Smooth muscle cell (in vitro differentiated cells): ENCODE data around the gene CHRDL2. TPM values are rescaled to one million over a fixed set of nuclear protein-coding genes. Genes with fewer than 3 reads are reported as not detected.

Experiments used
- microRNA-seq: library from miRNA; unstranded; fragments of <30 nt; microRNA quantifications from one replicate; pipeline ENCODE4, GENCODE V29; 2016; ENCODE audit warnings: borderline number of aligned reads
- polyA plus RNA-seq: library from polyadenylated mRNA; unstranded; fragments of >200 nt; fragmentation: Nextera tagmentation; extraction: Ambion mirVana; gene quantifications from 2 replicates; pipeline ENCODE4 v1.2.1, GENCODE V29; 2016
- small RNA-seq: library from RNA; depleted of rRNA; stranded (forward); fragments of <200 nt; gene quantifications from one replicate; pipeline ENCODE3, GENCODE V24; 2014
- total RNA-seq: library from RNA; depleted of rRNA; stranded (reverse); fragments of >200 nt; gene quantifications from 2 replicates; pipeline ENCODE4 v1.2.3, GENCODE V29; 2014

CHRDL2 gene
- total and polyA plus RNA-seq, 2 experiments from 2014 or later = 13.8 to 71.4 TPM

Small RNAs within 50 kb of the gene (microRNA-seq; reads per million reads assigned to microRNA genes)
- gene MIR4696 = not detected

Small RNAs within 50 kb of the gene (small RNA-seq; reads per million reads assigned to genes)
- gene MIR4696 (not detected), gene RANP3 (not detected), gene RN7SKP297 (not detected)

Other genes starting within 250 kb of the CHRDL2 start
- 4.0 and 6.5 TPM in 2 replicates for gene LIPT2, start 237.7 kb downstream of the CHRDL2 start, total RNA-seq
- 9.7 and 10.2 TPM in 2 replicates for gene LIPT2, start 237.7 kb downstream of the CHRDL2 start, polyA plus RNA-seq
- gene POLD3, start 138.8 kb downstream of the CHRDL2 start, total RNA-seq = 20.4 and 21.0 TPM in 2 replicates
- 17.2 and 33.9 TPM in 2 replicates for gene POLD3, start 138.8 kb downstream of the CHRDL2 start, polyA plus RNA-seq
- 13.6 and 17.6 TPM in 2 replicates for gene RNF169, start 17.4 kb upstream of the CHRDL2 start, total RNA-seq
- gene RNF169, start 17.4 kb upstream of the CHRDL2 start, polyA plus RNA-seq = 2.2 and 3.2 TPM in 2 replicates
- 3.8 and 9.1 TPM in 2 replicates for gene XRRA1, start 217.7 kb upstream of the CHRDL2 start, total RNA-seq
- 7.3 and 9.4 TPM in 2 replicates for gene XRRA1, start 217.7 kb upstream of the CHRDL2 start, polyA plus RNA-seq
- gene SPCS2, start 217.8 kb upstream of the CHRDL2 start, total RNA-seq = 49.9 and 55.3 TPM in 2 replicates
- gene SPCS2, start 217.8 kb upstream of the CHRDL2 start, polyA plus RNA-seq = 325 and 345 TPM in 2 replicates